GM21423 (cell line): ENCODE data around the gene NEDD8.

ENCODE experiments used
- ATAC-seq: cut with Tn5 transposase; IDR thresholded peaks from one replicate; pipeline ENCODE4 v1.9.1; 2021; ENCODE audit warnings: mild to moderate bottlenecking, moderate library complexity; ENCODE audit not compliant: unreplicated experiment

Gene NEDD8

DNA sequence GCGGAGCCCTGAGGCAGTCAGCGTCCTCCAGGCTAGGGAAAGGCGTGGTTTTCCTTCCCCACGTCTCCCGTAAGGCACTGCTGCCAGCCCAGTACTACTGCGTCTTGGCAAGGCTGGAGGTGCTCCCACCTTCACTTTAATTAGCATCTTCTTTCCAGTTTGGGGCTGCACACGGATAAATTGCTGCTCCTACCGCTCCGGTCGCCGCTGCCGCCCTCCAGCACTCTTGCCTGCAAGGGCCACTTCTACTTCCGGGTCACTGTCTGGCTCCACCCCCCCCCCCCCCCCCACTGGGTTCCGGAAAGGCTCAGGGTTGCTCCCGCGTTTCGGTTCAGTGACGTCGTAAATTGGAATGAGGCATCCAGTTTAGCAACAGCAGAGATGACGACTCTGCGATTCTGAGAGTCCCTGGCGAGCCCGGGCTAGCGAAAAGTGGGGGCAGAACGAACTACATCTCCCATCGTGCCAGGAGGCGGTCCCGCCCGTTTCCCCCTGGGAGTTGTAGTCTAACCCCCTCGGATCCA lies at the start of gene NEDD8:
TSS of gene NEDD8 (minus strand) at position 247 of the 524 bp plus-strand sequence. CDS start at position 147, 100 bp downstream.
- ATAC-seq: peak; percentile 81

GRCh38 chr14:24281636-24282035 lies 49.5 kb upstream of the NEDD8 start:
- no peak for ATAC-seq

DNA sequence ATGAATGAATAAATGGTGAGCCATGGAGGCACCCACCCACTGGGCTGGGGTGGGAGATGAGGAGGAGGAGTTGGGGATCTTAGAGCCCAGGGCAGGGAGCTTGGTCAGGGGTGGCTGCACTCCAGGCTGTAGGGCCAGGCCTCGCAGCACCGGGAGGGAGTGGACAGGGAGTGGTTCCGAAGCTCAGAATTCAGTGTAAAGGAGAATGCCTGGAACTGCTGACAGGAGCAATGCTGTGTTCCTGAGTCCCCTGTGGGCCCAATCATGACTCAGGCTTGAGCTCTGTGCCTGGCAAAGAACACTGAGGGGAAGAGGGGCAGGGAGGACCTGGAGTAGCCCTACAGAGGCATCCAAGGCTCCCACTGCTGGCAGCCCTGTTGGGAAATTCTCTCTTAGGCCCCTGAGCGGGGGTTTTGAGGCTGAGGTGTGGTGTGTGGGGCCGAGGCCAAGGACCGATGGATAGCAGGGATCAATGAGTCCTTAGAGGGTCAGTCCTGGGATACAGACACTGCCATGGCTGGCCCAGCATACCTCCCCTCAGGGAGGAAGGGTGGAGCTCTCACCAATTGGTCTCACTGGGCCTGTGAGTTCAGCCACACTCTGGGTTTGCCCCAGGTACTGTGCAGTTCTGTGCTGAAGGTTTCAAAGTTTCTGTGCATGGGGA lies 48.8 kb upstream of the NEDD8 start:
- ATAC-seq: no peak

GRCh38 chr14:24279301-24280186 lies 47.4 kb upstream of the NEDD8 start:
- peak; percentile 56 for ATAC-seq

DNA sequence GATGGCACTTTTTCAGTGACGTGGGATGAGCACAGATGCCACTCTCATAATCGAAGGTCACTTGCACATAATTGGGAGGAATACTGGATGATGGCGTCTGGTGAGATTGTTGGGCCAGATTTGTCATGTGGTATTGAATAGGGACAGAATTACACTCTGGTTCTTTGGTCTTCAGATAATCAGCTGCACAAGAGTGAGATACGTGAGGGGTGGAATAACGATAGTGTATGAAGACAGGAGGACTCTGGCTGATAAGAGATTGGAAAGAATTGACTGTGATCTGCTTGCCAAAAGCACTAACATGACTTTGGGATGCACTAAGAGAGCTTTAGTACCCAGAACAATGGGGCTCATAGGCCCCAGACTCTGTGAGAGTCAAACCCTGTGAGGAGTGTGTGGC lies 46.3 kb upstream of the NEDD8 start:
- ATAC-seq: no peak

- ATAC-seq: no peak
These were observed 45.6 kb upstream of the NEDD8 start for GRCh38 chr14:24277606-24278321.

- ATAC-seq: no peak
These were observed 44.9 kb upstream of the NEDD8 start for GRCh38 chr14:24277071-24277470.

DNA sequence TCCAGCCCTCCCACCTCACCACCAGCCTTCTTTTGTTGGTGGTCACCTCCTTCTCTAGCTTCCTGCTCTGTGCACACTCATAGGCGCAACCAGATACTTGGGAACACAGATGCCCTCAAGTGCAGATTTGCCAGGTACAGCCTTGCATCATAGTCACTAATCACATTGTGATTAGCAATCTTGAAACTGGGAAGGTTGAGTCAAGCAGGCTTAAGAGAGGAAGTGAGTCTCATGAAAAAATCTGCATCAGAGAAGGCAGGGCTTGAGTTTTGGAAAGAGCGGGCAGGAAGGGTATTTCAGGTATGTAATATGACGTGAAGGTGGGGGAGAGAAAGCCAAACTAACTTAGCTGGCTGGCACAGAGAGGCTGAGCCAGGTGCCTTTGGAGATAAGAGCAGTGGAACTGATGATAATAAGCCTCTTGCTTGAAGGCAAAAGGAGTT lies 42.0 kb upstream of the NEDD8 start:
- ATAC-seq: peak; percentile 38

DNA sequence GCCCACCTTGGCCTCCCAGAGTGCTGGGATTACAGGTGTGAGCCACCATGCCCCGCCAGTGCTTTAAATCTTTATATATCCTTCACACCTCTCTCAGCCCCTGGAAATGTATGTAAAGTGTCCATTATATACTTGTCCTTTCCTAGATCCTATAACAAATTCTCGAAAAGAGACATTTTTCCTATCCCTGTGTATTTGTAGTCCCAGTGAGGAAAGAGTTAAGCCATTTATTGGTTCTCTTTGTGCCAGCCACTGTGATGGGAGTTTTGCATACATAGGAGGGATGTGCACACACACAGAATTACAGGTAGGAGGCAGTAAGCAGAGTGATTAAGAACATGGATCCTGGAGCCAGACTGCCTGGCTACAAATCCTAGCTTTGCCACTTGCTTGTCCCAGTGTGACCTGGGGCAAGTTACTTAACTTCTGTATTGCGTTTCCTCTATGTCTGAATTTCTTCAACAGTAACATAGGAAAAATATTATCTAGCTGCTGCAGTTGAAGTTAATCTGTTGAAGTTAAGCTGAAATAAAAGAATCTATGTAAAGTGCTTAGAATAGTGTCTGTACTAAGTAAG lies 41.3 kb upstream of the NEDD8 start:
- ATAC-seq: no peak

GRCh38 chr14:24272467-24272866 lies 40.3 kb upstream of the NEDD8 start:
- ATAC-seq: no peak

DNA sequence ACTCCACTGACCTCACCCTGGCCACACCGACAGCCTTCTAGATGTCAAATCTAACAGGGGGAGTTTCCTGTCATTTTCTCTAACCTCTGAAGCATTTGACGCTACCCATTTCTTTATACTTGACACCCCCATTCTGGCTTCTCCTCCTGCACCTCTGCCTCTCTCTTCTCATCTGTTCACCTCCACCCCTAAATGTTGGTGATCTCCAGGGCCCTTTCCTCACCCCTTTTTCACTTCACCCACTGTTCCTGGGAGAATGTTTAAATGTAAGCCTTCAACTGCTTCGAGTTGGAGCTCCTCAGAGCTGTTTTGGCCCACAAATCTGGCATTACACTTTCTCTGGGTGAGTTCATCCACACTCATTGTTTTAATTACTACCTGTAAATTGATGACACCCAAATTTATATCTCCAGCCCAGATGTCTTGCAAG lies 39.7 kb upstream of the NEDD8 start:
- no peak for ATAC-seq

GRCh38 chr14:24271134-24271833 lies 39.1 kb upstream of the NEDD8 start, which contains the start of gene RABGGTA:
Gene RABGGTA, minus strand, starts transcription at chr14:24271597. Its CDS starts 482 bp downstream, at chr14:24271115.
- peak; percentile 85 for ATAC-seq

DNA sequence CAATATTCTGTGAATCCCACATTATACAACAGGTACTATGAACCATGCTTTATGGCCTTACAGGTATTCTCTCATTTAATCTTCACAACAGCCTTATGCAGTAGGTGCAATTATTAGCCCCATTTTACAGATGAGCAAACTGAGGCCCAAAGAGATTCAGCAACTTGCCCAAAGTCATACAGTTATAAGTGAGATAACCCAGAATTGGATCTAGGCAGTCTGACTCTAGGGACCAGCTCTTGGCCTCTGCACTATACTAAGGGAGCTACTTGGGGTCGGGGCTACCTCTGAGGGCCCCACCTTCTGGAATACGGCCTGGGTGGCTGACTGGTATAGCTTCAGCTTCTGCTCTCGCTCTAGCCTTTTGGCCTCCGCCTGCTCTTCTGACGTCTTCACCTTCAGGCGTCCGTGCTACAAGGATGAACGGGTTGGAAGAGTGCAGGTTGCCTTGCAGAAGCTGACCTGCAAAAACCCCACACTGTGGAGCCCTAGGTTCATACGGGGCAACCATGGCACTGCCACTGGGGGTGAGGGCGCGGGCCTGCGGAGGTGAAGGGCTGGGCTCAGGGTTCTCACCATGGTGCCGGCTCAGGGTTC lies 38.5 kb upstream of the NEDD8 start:
- no peak for ATAC-seq

DNA sequence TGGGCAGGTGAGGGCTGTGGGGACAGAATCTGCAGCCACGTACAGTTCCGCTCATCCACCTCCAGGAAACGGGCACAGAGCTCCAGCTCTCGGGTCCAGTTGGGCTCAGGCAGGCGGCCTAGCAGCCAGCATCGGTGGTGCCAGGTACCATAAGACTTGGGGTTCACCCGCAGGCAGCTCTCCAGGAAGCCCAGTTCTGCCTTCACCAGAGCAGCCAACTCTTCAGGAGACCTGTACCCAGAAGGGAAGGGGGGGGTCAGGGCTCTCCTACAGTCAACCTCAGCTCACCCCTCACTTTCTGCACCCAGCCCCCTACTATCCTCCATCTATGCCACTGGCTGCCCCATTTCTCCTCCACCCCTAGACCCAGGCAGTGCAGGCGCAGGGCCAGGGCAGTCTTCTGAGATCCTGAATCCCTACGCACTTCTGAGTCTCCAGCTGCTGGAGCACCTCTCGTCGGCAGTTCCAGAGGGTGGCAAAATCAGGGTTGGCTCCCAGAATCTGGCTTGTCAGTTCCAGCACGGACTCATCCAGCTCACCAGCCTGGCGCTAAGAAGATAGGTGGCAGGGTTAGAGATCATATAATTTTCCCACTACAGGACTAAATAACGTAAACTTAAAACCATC lies 37.9 kb upstream of the NEDD8 start:
- no peak for ATAC-seq

GRCh38 chr14:24269368-24269767 lies 37.2 kb upstream of the NEDD8 start:
- ATAC-seq: no peak

GRCh38 chr14:24268225-24268624 lies 36.1 kb upstream of the NEDD8 start:
- no peak for ATAC-seq

GRCh38 chr14:24267516-24267915 lies 35.3 kb upstream of the NEDD8 start:
- ATAC-seq: no peak

GRCh38 chr14:24266344-24267244 lies 34.4 kb upstream of the NEDD8 start:
- ATAC-seq: no peak
